Vagina (tissue), 2 donors: ENCODE measurements around the gene KRTAP10-12. TPM values are rescaled to one million over a fixed set of nuclear protein-coding genes. Genes with fewer than 3 reads are reported as not detected.

Experiments
- DNase-seq, 2 donors: peaks; one replicate each; pipeline ENCODE4 v3.0.0-alpha.2; 2017; ENCODE audit errors: extremely low spot score in 2 of 2
- H3K27ac ChIP-seq: fragments of 200-600 bp; sonication (generic); one replicate; pipeline ENCODE4 v1.5.1; 2019
- H3K27me3 ChIP-seq: fragments of 200-600 bp; sonication (generic); one replicate; pipeline ENCODE4 v1.5.1; 2019
- H3K36me3 ChIP-seq, 2 donors: fragments of 200-600 bp; sonication (generic); one replicate each; pipeline ENCODE4 v1.5.1; 2017 to 2019
- H3K4me1 ChIP-seq: fragments of 200-600 bp; sonication (generic); one replicate; pipeline ENCODE4 v1.5.1; 2019
- H3K4me3 ChIP-seq, 2 donors: fragments of 200-600 bp; sonication (generic); 1 replicate in 1 of 2; 2 replicates in 1 of 2; pipeline ENCODE4 v1.5.1; 2016 to 2019
- H3K9me3 ChIP-seq: fragments of 200-600 bp; sonication (generic); one replicate; pipeline ENCODE4 v1.5.1; 2019
- CTCF ChIP-seq, 3 experiments: fragments of 450-650 bp in 2 of 3; fragments of 200-600 bp in 1 of 3; sonication (generic) in 1 of 3; IDR thresholded peaks; one replicate each; pipeline ENCODE4 v1.5.1; 2017 to 2019; ENCODE audit warnings: antibody characterized with exemption in 3 of 3, mild to moderate bottlenecking in 2 of 3, moderate library complexity in 2 of 3
- POLR2A ChIP-seq, 2 donors: fragments of 450-650 bp; IDR thresholded peaks; one replicate each; pipeline ENCODE4 v1.6.1; 2017; ENCODE audit warnings: antibody characterized with exemption in 2 of 2, mild to moderate bottlenecking in 2 of 2, moderate library complexity in 2 of 2
- POLR2AphosphoS5 ChIP-seq, 2 donors: sonication (generic); formaldehyde crosslinking; IDR thresholded peaks; one replicate each; pipeline ENCODE4 v1.9.0; 2017; ENCODE audit warnings: antibody characterized with exemption in 2 of 2, mild to moderate bottlenecking in 2 of 2, low read depth in 1 of 2; ENCODE audit not compliant: insufficient read depth in 1 of 2
- intact Hi-C: fragments of 100-400 bp; cut with DNase I; formaldehyde crosslinking; loops from one replicate; pipeline ENCODE4 v1.15.1; 2023
- total RNA-seq: library from RNA; depleted of rRNA; stranded (reverse); fragments of >200 nt; gene quantifications from one replicate; pipeline ENCODE4 v1.2.3, GENCODE V29; 2016

The KRTAP10-12 gene
- total RNA-seq, 1 donor from 2014 or later, result not detected

DNA sequence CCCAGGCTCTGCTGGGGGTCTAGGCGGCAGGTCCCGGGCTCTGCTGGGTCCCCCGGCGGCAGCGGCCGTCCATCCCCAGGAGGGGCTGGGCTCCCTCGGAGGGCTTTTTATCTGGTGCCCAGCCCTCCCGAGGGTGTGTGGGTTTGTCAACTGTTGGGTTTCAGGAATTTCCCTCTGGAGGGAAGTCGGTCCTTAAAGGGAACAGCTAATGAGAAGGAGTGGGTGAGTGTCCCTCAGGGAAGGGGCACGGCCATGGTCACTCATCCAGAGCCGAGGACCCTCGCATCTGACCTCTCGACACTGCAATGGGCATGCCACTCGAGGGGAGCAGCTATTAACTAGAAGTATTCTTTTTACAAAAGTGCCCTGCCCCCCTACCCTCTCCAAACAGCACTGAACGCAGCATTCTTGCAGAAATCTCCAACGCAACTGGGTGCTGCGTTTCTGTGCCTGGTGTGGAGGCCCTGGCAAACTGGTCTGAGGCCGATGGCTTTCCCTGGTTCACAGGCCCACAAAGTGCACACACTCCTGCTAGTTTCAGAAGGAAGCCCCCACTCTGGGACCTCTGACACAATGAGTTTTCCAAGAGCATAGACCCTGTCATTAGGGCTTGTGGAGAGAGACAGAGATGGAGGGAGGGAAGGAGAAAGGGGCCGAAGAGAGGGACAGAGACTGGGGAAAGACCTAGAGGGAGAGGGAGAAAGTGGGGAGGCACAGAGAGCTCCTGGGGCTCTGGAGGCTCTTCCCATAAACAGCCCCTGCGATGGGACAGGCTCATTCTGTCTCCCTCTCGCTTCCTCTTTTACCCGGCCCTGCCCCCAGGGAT is 15.4 kb downstream of the KRTAP10-12 start:
- Histone ChIP-seq H3K9me3 (no peaks in the 10 kb centered on the region), H3K4me1 (peaks cover 28% of the 10 kb centered on the region), H3K36me3 (no peaks in the 10 kb centered on the region), H3K27me3 (peaks cover 5% of the 10 kb centered on the region), H3K4me3 (no peak overlapping the region), H3K27ac (no peak overlapping the region)
- peak in 1 of 2 donors; percentile 81 for DNase-seq
- no peak for TF ChIP-seq POLR2AphosphoS5 (IDR thresholded peaks at IDR 0.05; ENCODE audit: insufficient read depth in 1 of 2, low read depth in 1 of 2)
- TF ChIP-seq POLR2A (IDR thresholded peaks at IDR 0.05), result no peak
- TF ChIP-seq CTCF (IDR thresholded peaks at IDR 0.05), result no peak
- intact Hi-C loops, result no loop called here

GRCh38 chr21:44713130-44713529 is 16.2 kb downstream of the KRTAP10-12 start:
- no peak for TF ChIP-seq POLR2AphosphoS5 (IDR thresholded peaks at IDR 0.05; ENCODE audit: insufficient read depth in 1 of 2, low read depth in 1 of 2)
- TF ChIP-seq POLR2A (IDR thresholded peaks at IDR 0.05), result no peak
- TF ChIP-seq CTCF (IDR thresholded peaks at IDR 0.05), result no peak
- intact Hi-C loops, result no loop called here
- no peak overlapping the region for H3K4me3 ChIP-seq
- DNase-seq, result peak in 1 of 2 donors; percentile 58
- no peaks in the 10 kb centered on the region for H3K9me3 ChIP-seq
- H3K27ac ChIP-seq, result no peak overlapping the region
- H3K27me3 ChIP-seq, result peaks cover 5% of the 10 kb centered on the region
- peaks cover 28% of the 10 kb centered on the region for H3K4me1 ChIP-seq
- no peaks in the 10 kb centered on the region for H3K36me3 ChIP-seq

- peak in 1 of 2 donors; percentile 70 for DNase-seq
- intact Hi-C loops, result no loop called here
- Histone ChIP-seq H3K27me3 (peaks cover 5% of the 10 kb centered on the region), H3K27ac (no peak overlapping the region), H3K36me3 (no peaks in the 10 kb centered on the region), H3K9me3 (no peaks in the 10 kb centered on the region), H3K4me3 (no peak overlapping the region), H3K4me1 (peaks cover 28% of the 10 kb centered on the region)
- no peak for TF ChIP-seq CTCF (IDR thresholded peaks at IDR 0.05)
Measured at GRCh38 chr21:44713846-44714245, 16.9 kb downstream of the KRTAP10-12 start.

DNA sequence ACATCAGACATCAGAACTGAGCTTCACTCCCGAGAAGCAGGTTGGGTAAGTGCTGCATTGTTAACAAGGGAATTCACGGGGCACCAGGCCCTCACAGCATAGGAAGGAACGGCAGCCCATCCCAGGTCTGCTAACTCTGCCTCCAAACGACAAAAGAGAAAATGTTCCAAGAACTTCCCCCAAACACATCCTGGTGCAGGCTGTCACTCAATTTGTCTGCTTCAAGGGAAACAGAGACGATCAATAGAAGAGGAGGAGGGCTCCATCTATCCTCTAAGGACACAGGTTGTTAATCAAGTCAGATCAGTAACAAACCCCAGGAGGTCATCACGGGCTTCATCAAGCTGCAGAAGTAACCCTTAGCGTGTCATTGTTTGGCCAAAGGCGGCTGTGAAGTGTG is 17.9 kb downstream of the KRTAP10-12 start:
- DNase-seq, result peak in 1 of 2 donors; percentile 40
- intact Hi-C loops, result no loop called here
- Histone ChIP-seq H3K4me3 (no peak overlapping the region), H3K27ac (no peak overlapping the region), H3K27me3 (no peaks in the 10 kb centered on the region), H3K9me3 (no peaks in the 10 kb centered on the region), H3K36me3 (no peaks in the 10 kb centered on the region), H3K4me1 (peaks cover 17% of the 10 kb centered on the region)
- TF ChIP-seq POLR2A (IDR thresholded peaks at IDR 0.05) (no peak), POLR2AphosphoS5 (IDR thresholded peaks at IDR 0.05; ENCODE audit: insufficient read depth in 1 of 2, low read depth in 1 of 2) (no peak), CTCF (IDR thresholded peaks at IDR 0.05) (no peak)

DNA sequence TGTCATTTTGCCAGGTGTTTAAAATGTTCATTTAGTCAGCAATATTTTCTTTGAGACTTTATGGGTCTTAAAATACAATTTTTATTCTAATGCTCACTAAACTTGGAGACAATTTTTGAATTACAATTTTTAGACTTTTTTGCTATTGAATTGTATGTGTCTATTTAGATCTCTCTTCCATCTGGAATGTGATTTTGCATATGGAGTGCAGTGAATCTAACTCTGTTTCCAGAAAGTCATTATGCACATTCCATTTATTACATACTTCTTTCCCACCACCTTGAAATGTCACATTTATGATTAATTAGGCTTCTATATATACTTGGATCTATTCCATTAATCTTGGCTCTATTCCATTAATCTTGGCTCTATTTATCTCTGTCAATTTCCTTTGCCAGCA is 20.0 kb downstream of the KRTAP10-12 start:
- no peaks in the 10 kb centered on the region for H3K27me3 ChIP-seq
- no peaks in the 10 kb centered on the region for H3K36me3 ChIP-seq
- intact Hi-C loops, result no loop called here
- no peaks in the 10 kb centered on the region for H3K9me3 ChIP-seq
- H3K27ac ChIP-seq, result no peak overlapping the region
- H3K4me3 ChIP-seq, result no peak overlapping the region
- DNase-seq, result no peak
- no peaks in the 10 kb centered on the region for H3K4me1 ChIP-seq
- TF ChIP-seq POLR2A (IDR thresholded peaks at IDR 0.05) (no peak), CTCF (IDR thresholded peaks at IDR 0.05) (no peak), POLR2AphosphoS5 (IDR thresholded peaks at IDR 0.05; ENCODE audit: insufficient read depth in 1 of 2, low read depth in 1 of 2) (no peak)
